Endothelial cell of umbilical vein (primary cell): ENCODE measurements around the gene MSL3B.

Source experiments
- BruUV-seq: library from RNA; stranded (reverse); fragments of 400-500 nt; replicated peaks from 2 replicates; lab custom pipeline; 2021; lab: Mats Ljungman, UMichigan
- CTCF ChIA-PET: fragments of 300-600, 350-600 bp; sonication (Branson Sonifier 250); formaldehyde crosslinking; loops from one replicate; lab custom pipeline; 2021; ENCODE audit warnings: antibody characterized with exemption, inconsistent platforms; lab: Charles Lee
- POLR2A ChIA-PET: fragments of 300-600, 350-600 bp; sonication (Branson Sonifier 250); formaldehyde crosslinking; loops from one replicate; lab custom pipeline; 2021; ENCODE audit warnings: antibody characterized with exemption, inconsistent platforms; lab: Charles Lee
- DNase-seq: peaks from one replicate; pipeline ENCODE4 v3.0.0-alpha.2; 2011; ENCODE audit warnings: low read depth, low spot score
- FAIRE-seq: peaks from 2 replicates; lab custom pipeline; 2011; peaks lifted over from hg19 to GRCh38; lab: Jason Lieb, UNC
- H2AFZ ChIP-seq: 2 replicates; pipeline ENCODE4 v1.6.0; 2012; ENCODE audit warnings: low read depth, low read length, control low read depth, inconsistent platforms
- H3K27ac ChIP-seq: 2 replicates; pipeline ENCODE4 v1.5.1; 2011; ENCODE audit warnings: low read depth, mild to moderate bottlenecking, control low read depth, low read length, moderate library complexity; ENCODE audit not compliant: insufficient read depth
- H3K27me3 ChIP-seq, 2 experiments: 2 replicates each; pipeline versions ENCODE4 v1.6.0 to v1.6.1; 2011; ENCODE audit warnings: low read length in 2 of 2, mixed read lengths in 1 of 2; ENCODE audit not compliant: control insufficient read depth in 2 of 2, insufficient read depth in 2 of 2
- H3K36me3 ChIP-seq, 2 experiments: 2 replicates in 1 of 2; 3 replicates in 1 of 2; pipeline ENCODE4 v1.5.1; 2011; ENCODE audit warnings: low read length in 2 of 2, mild to moderate bottlenecking in 1 of 2, moderate library complexity in 1 of 2; ENCODE audit not compliant: control insufficient read depth in 2 of 2, insufficient read depth in 2 of 2; ENCODE audit errors: extremely low read depth in 1 of 2
- H3K4me1 ChIP-seq: 3 replicates; pipeline ENCODE4 v1.5.1; 2011; ENCODE audit warnings: mild to moderate bottlenecking, low read length; ENCODE audit not compliant: control insufficient read depth, insufficient read depth; ENCODE audit errors: extremely low read depth
- H3K4me2 ChIP-seq: 2 replicates; pipeline ENCODE4 v1.6.1; 2011; ENCODE audit warnings: low read length, control low read depth, mixed read lengths; ENCODE audit not compliant: insufficient read depth
- H3K4me3 ChIP-seq, 3 experiments: fragments of 200-600 bp in 1 of 3; sonication (generic), shearing (Covaris generic) in 1 of 3; replicated peaks in 1 of 3; 2 replicates each; pipeline ENCODE4 v1.5.1; 2011 to 2016; ENCODE audit warnings: control low read depth in 3 of 3, low read length in 3 of 3, mild to moderate bottlenecking in 2 of 3, inconsistent platforms in 1 of 3, low read depth in 1 of 3, moderate library complexity in 1 of 3; ENCODE audit not compliant: insufficient read depth in 1 of 3
- H3K79me2 ChIP-seq: 2 replicates; pipeline ENCODE4 v1.6.0; 2012; ENCODE audit warnings: low read length, inconsistent platforms; ENCODE audit not compliant: control insufficient read depth, insufficient read depth
- H3K9ac ChIP-seq: replicated peaks from 2 replicates; pipeline ENCODE3; 2011; ENCODE audit warnings: low read length, control low read depth; ENCODE audit not compliant: insufficient read depth; ENCODE audit errors: extremely low read depth
- H3K9me1 ChIP-seq: replicated peaks from 3 replicates; pipeline ENCODE4 v1.6.0; 2011; ENCODE audit warnings: mild to moderate bottlenecking, low read length; ENCODE audit not compliant: control insufficient read depth, insufficient read depth; ENCODE audit errors: extremely low read depth
- H3K9me3 ChIP-seq: replicated peaks from 2 replicates; pipeline ENCODE4 v1.5.1; 2012; ENCODE audit warnings: low read length, inconsistent platforms; ENCODE audit not compliant: control insufficient read depth, insufficient read depth
- H4K20me1 ChIP-seq: replicated peaks from 2 replicates; pipeline ENCODE3; 2011; ENCODE audit warnings: mild to moderate bottlenecking, low read length; ENCODE audit not compliant: control insufficient read depth, insufficient read depth; ENCODE audit errors: extremely low read depth
- CTCF ChIP-seq, 2 donors: IDR thresholded peaks; 1 replicate in 1 of 2; 2 replicates in 1 of 2; pipeline ENCODE4 v1.5.1; 2011; ENCODE audit warnings: low read length in 2 of 2, mild to moderate bottlenecking in 2 of 2, moderate library complexity in 2 of 2, control low read depth in 1 of 2, inconsistent platforms in 1 of 2, low read depth in 1 of 2; ENCODE audit not compliant: insufficient read depth in 1 of 2; ENCODE audit errors: extremely low read depth in 1 of 2
- EZH2 ChIP-seq: IDR thresholded peaks from 2 replicates; pipeline ENCODE4 v1.6.1; 2012; ENCODE audit warnings: borderline replicate concordance, low read depth, mild to moderate bottlenecking, moderate library complexity, low read length, inconsistent platforms; ENCODE audit not compliant: severe bottlenecking
- FOS ChIP-seq: IDR thresholded peaks from 2 replicates; pipeline ENCODE4 v1.6.1; 2011; ENCODE audit warnings: mild to moderate bottlenecking, low read length, moderate library complexity, borderline replicate concordance; ENCODE audit not compliant: insufficient read depth
- GATA2 ChIP-seq: IDR thresholded peaks from 2 replicates; pipeline ENCODE4 v1.7.0; 2011; ENCODE audit warnings: low read depth, mild to moderate bottlenecking, moderate library complexity, mixed read lengths, low read length; ENCODE audit not compliant: insufficient read length, insufficient read depth
- JUN ChIP-seq: IDR thresholded peaks from 2 replicates; pipeline ENCODE4 v1.6.1; 2011; ENCODE audit warnings: borderline replicate concordance, low read depth; ENCODE audit not compliant: insufficient read length, insufficient read depth
- MAX ChIP-seq: IDR thresholded peaks from 2 replicates; pipeline ENCODE4 v1.6.1; 2011; ENCODE audit not compliant: insufficient read depth, insufficient read length
- MYC ChIP-seq: IDR thresholded peaks from one replicate; pipeline ENCODE4 v1.6.1; 2011; ENCODE audit warnings: mild to moderate bottlenecking, low read depth, low read length
- POLR2A ChIP-seq: IDR thresholded peaks from 2 replicates; pipeline ENCODE4 v1.6.1; 2012; ENCODE audit warnings: low read depth, mild to moderate bottlenecking, control low read depth, low read length
- POLR2AphosphoS5 ChIP-seq: IDR thresholded peaks from 2 replicates; pipeline ENCODE4 v1.6.1; 2012; ENCODE audit warnings: low read depth, mild to moderate bottlenecking, control low read depth, low read length, moderate library complexity; ENCODE audit not compliant: insufficient read depth
- dilution Hi-C: fragments of 300-500 bp; cut with MboI; formaldehyde crosslinking; loops from one replicate; pipeline ENCODE4 v1.15.0; 2019; ENCODE audit warnings: low sequenced_read_pairs; ENCODE audit not compliant: extremely low pct_ligation_motif_present
- intact Hi-C: fragments of 100-400 bp; cut with micrococcal nuclease; formaldehyde crosslinking; loops from one replicate; pipeline ENCODE4 v1.10.0; 2022

The MSL3B gene

GRCh38 chr2:233817995-233818638 is 50.1 kb downstream of the MSL3B start:
- intact Hi-C loops (no loop called here), dilution Hi-C loops (no loop called here)
- TF ChIP-seq GATA2 (no peak), MAX (no peak), FOS (no peak), MYC (no peak), POLR2A (no peak), EZH2 (no peak), JUN (no peak), CTCF (IDR thresholded peaks at IDR 0.05; ENCODE audit: extremely low read depth in 1 of 2, insufficient read depth in 1 of 2, low read depth in 1 of 2, low read length in 2 of 2) (no peak), POLR2AphosphoS5 (no peak)
- DNase-seq (no peak), FAIRE-seq (no peak)
- H3K27me3 ChIP-seq: no peaks in the 10 kb centered on the region
- no peaks in the 10 kb centered on the region for H3K79me2 ChIP-seq
- H2AFZ ChIP-seq: no peak overlapping the region
- H3K4me3 ChIP-seq: no peak overlapping the region
- POLR2A ChIA-PET: no interaction called here
- no TSS peak for BruUV-seq
- CTCF ChIA-PET: no interaction called here
- no peaks in the 10 kb centered on the region for H3K36me3 ChIP-seq
- no peak overlapping the region for H3K4me2 ChIP-seq
- H3K4me1 ChIP-seq: no peaks in the 10 kb centered on the region
- no peak overlapping the region for H3K27ac ChIP-seq
- no peaks in the 10 kb centered on the region for H3K9me1 ChIP-seq
- H3K9ac ChIP-seq: no peak overlapping the region
- no peaks in the 10 kb centered on the region for H4K20me1 ChIP-seq
- H3K9me3 ChIP-seq: no peaks in the 10 kb centered on the region
